CD4-positive, alpha-beta T cell (primary cell): ENCODE data around the gene FUZ. TPM values are rescaled to one million over a fixed set of nuclear protein-coding genes. Genes with fewer than 3 reads are reported as not detected.

Experiments used
- ATAC-seq: fragments of 200-7000 bp; cut with Tn5 transposase; one replicate; pipeline ENCODE4 v1.10.0; 2022; ENCODE audit warnings: mild to moderate bottlenecking; ENCODE audit not compliant: poor library complexity
- CTCF ChIA-PET: fragments of 350-600 bp; sonication (Branson Sonifier 250); formaldehyde crosslinking; loops from one replicate; lab custom pipeline; 2021; ENCODE audit warnings: antibody characterized with exemption, inconsistent platforms; lab: Charles Lee
- POLR2A ChIA-PET: fragments of 350-600 bp; sonication (Branson Sonifier 250); formaldehyde crosslinking; loops from one replicate; lab custom pipeline; 2021; ENCODE audit warnings: antibody characterized with exemption, inconsistent platforms; lab: Charles Lee
- DNase-seq, 14 experiments: peaks; one replicate each; pipeline ENCODE4 v3.0.0-alpha.2; 2013 to 2020; ENCODE audit warnings: mixed read lengths in 2 of 14
- H3K27ac ChIP-seq, 2 donors: one replicate each; pipeline versions ENCODE4 v1.5.1 to v1.7.0; 2013; ENCODE audit warnings: low read length in 2 of 2, low read depth in 1 of 2, mild to moderate bottlenecking in 1 of 2
- H3K27me3 ChIP-seq, 2 experiments: 1 replicate in 1 of 2; 2 replicates in 1 of 2; pipeline versions ENCODE4 v1.6.1 to v1.7.0; 2013; ENCODE audit warnings: low read length in 2 of 2, control low read depth in 1 of 2, mild to moderate bottlenecking in 1 of 2, moderate library complexity in 1 of 2; ENCODE audit not compliant: insufficient read depth in 2 of 2, control insufficient read depth in 1 of 2
- H3K36me3 ChIP-seq: one replicate; pipeline ENCODE4 v1.6.1; 2013; ENCODE audit warnings: low read length, control low read depth; ENCODE audit not compliant: insufficient read depth
- H3K4me1 ChIP-seq: one replicate; pipeline ENCODE4 v1.6.1; 2013; ENCODE audit warnings: low read length, control low read depth; ENCODE audit not compliant: insufficient read depth
- H3K4me3 ChIP-seq: one replicate; pipeline ENCODE4 v1.5.1; 2013; ENCODE audit warnings: mild to moderate bottlenecking, low read length, moderate library complexity
- H3K9me3 ChIP-seq, 2 experiments: 1 replicate in 1 of 2; 2 replicates in 1 of 2; pipeline versions ENCODE4 v1.6.1 to v1.7.0; 2013; ENCODE audit warnings: low read length in 2 of 2, mild to moderate bottlenecking in 2 of 2, control low read depth in 1 of 2, moderate library complexity in 1 of 2; ENCODE audit not compliant: control insufficient read depth in 1 of 2, insufficient read depth in 1 of 2
- H3K27ac Mint-ChIP-seq: one replicate; pipeline ENCODE4 v1.8.0; 2020; ENCODE audit warnings: mixed read lengths
- H3K27me3 Mint-ChIP-seq: one replicate; pipeline ENCODE4 v1.8.0; 2021; ENCODE audit warnings: mixed read lengths
- H3K36me3 Mint-ChIP-seq: one replicate; pipeline ENCODE4 v1.8.0; 2021; ENCODE audit warnings: low read depth, mixed read lengths
- H3K4me1 Mint-ChIP-seq: one replicate; pipeline ENCODE4 v1.8.0; 2021; ENCODE audit warnings: low read depth, mixed read lengths
- H3K4me3 Mint-ChIP-seq: one replicate; pipeline ENCODE4 v1.8.0; 2020; ENCODE audit warnings: mild to moderate bottlenecking, mixed read lengths
- H3K9me3 Mint-ChIP-seq: one replicate; pipeline ENCODE4 v1.8.0; 2020; ENCODE audit warnings: mixed read lengths
- CTCF ChIP-seq: fragments of 200-600 bp; IDR thresholded peaks from one replicate; pipeline ENCODE4 v1.8.0; 2022; ENCODE audit warnings: antibody characterized with exemption, mild to moderate bottlenecking
- intact Hi-C, 2 experiments: fragments of 100-400 bp; cut with DNase I in 1 of 2; cut with micrococcal nuclease in 1 of 2; formaldehyde crosslinking; loops; one replicate each; pipeline versions ENCODE4 v1.15.1 to v1.9.0; 2023 to 2025; cut with DNase I, micrococcal nuclease
- total RNA-seq, 174 experiments: library from RNA in 2 of 174; stranded (reverse) in 2 of 174; gene quantifications; one replicate each; pipeline ENCODE4 v1.2.3 and lab custom pipeline; 2021 to 2026

FUZ gene
- total RNA-seq, 2 experiments from 2014 or later = 14.9 to 15.2 TPM

GRCh38 chr19:49838885-49839588 is 25.9 kb upstream of the FUZ start:
- no peak for TF ChIP-seq CTCF
- no peak overlapping the region for H3K4me3 ChIP-seq
- no peak overlapping the region for H3K4me3 Mint-ChIP-seq
- H3K27ac Mint-ChIP-seq = no peak overlapping the region
- ATAC-seq = no peak
- H3K9me3 Mint-ChIP-seq = no peaks in the 10 kb centered on the region
- DNase-seq = no peak
- no peaks in the 10 kb centered on the region for H3K27me3 ChIP-seq
- H3K36me3 Mint-ChIP-seq = peaks cover 25% of the 10 kb centered on the region
- intact Hi-C loops = no loop called here
- no peaks in the 10 kb centered on the region for H3K27me3 Mint-ChIP-seq
- no peaks in the 10 kb centered on the region for H3K4me1 Mint-ChIP-seq
- H3K27ac ChIP-seq = no peak overlapping the region
- no peaks in the 10 kb centered on the region for H3K9me3 ChIP-seq
- ChIA-PET POLR2A (no interaction called here), CTCF (interaction anchor here (1.2 kb wide), 1 partner anchor 599 kb away, joined by 3 read pairs; no protein-coding TSS in a partner anchor)
- H3K36me3 ChIP-seq = peaks cover 31% of the 10 kb centered on the region
- H3K4me1 ChIP-seq = no peaks in the 10 kb centered on the region

GRCh38 chr19:49837425-49837824 is 24.3 kb upstream of the FUZ start:
- Histone ChIP-seq H3K27me3 (no peaks in the 10 kb centered on the region), H3K4me3 (no peak overlapping the region), H3K9me3 (no peaks in the 10 kb centered on the region), H3K27ac (no peak overlapping the region), H3K4me1 (no peaks in the 10 kb centered on the region), H3K36me3 (peaks cover 47% of the 10 kb centered on the region)
- ATAC-seq (no peak), DNase-seq (no peak)
- Mint-ChIP-seq H3K4me3 (no peak overlapping the region), H3K36me3 (peaks cover 41% of the 10 kb centered on the region), H3K9me3 (no peaks in the 10 kb centered on the region), H3K4me1 (no peaks in the 10 kb centered on the region), H3K27ac (no peak overlapping the region), H3K27me3 (no peaks in the 10 kb centered on the region)
- no peak for TF ChIP-seq CTCF
- CTCF ChIA-PET = no interaction called here
- intact Hi-C loops = no loop called here
- POLR2A ChIA-PET = no interaction called here

GRCh38 chr19:49837009-49837310 is 23.9 kb upstream of the FUZ start:
- peaks cover 52% of the 10 kb centered on the region for H3K36me3 ChIP-seq
- ChIA-PET POLR2A (no interaction called here), CTCF (no interaction called here)
- H3K4me3 ChIP-seq = no peak overlapping the region
- DNase-seq (no peak), ATAC-seq (no peak)
- Mint-ChIP-seq H3K27me3 (no peaks in the 10 kb centered on the region), H3K4me3 (no peak overlapping the region), H3K9me3 (no peaks in the 10 kb centered on the region), H3K27ac (no peak overlapping the region), H3K36me3 (peaks cover 46% of the 10 kb centered on the region), H3K4me1 (no peaks in the 10 kb centered on the region)
- no peaks in the 10 kb centered on the region for H3K4me1 ChIP-seq
- H3K27ac ChIP-seq = no peak overlapping the region
- no peak for TF ChIP-seq CTCF
- H3K27me3 ChIP-seq = no peaks in the 10 kb centered on the region
- no peaks in the 10 kb centered on the region for H3K9me3 ChIP-seq
- intact Hi-C loops = no loop called here
